HFFc6 (cell line): ENCODE data around the gene PTPRD. TPM values are rescaled to one million over a fixed set of nuclear protein-coding genes. Genes with fewer than 3 reads are reported as not detected.

Experiments
- DNase-seq: peaks from one replicate; pipeline ENCODE4 v3.0.0-alpha.2; 2018
- H3K27ac Mint-ChIP-seq: 2 replicates; pipeline ENCODE4 v1.8.0; 2020; ENCODE audit warnings: mild to moderate bottlenecking, mixed read lengths
- H3K27me3 Mint-ChIP-seq: 2 replicates; pipeline ENCODE4 v1.8.0; 2021; ENCODE audit warnings: mild to moderate bottlenecking, moderate library complexity, mixed read lengths; ENCODE audit not compliant: insufficient read depth
- H3K36me3 Mint-ChIP-seq: 2 replicates; pipeline ENCODE4 v1.8.0; 2021; ENCODE audit warnings: low read depth, mixed read lengths
- H3K4me1 Mint-ChIP-seq: 2 replicates; pipeline ENCODE4 v1.8.0; 2020; ENCODE audit warnings: low read depth, mixed read lengths
- H3K4me3 Mint-ChIP-seq: 2 replicates; pipeline ENCODE4 v1.8.0; 2020; ENCODE audit warnings: mild to moderate bottlenecking, moderate library complexity, mixed read lengths
- H3K9me3 Mint-ChIP-seq: 2 replicates; pipeline ENCODE4 v1.8.0; 2020; ENCODE audit warnings: mild to moderate bottlenecking, mixed read lengths
- total RNA-seq, 6 experiments: library from RNA; stranded (reverse); fragmentation: NEBNext Ultra II Directional; extraction: Animal tissue kit (Norgen Biotek cat#: 25700); gene quantifications; 2 replicates in 1 of 6; 3 replicates in 5 of 6; pipeline ENCODE4 v1.2.3, GENCODE V29; 2021
- TF ChIP-seq, protein P1 (sequence below): fragments of 200-600 bp; sonication (generic); IDR thresholded peaks from 2 replicates; pipeline ENCODE4 v1.5.0; 2021; ENCODE audit warnings: antibody characterized with exemption, mild to moderate bottlenecking

Gene PTPRD
- total RNA-seq, 6 experiments from 2014 or later = not detected

DNA sequence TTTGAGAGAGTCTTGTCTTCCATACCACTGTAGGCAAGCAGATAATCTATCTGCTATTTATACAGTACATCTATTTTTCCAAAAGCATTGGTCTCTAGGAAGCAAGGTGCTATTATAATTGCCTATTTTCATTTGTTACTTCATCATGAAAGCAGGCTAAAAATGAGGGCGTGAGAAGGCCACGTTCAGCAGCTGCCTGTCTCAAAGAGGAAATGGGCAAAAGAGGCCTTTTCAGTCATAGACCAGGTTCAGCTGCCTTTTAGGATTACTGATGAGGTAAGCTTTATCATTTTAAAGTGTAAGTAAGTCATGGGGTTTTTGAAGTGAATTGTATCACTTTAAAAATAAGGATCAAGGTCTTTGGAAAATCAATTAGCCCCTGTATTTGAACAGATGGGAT lies 1722.1 kb downstream of the PTPRD start:
- no peaks in the 10 kb centered on the region for H3K4me1 Mint-ChIP-seq
- DNase-seq = no peak
- no peaks in the 10 kb centered on the region for H3K36me3 Mint-ChIP-seq
- TF ChIP-seq, protein P1, sequence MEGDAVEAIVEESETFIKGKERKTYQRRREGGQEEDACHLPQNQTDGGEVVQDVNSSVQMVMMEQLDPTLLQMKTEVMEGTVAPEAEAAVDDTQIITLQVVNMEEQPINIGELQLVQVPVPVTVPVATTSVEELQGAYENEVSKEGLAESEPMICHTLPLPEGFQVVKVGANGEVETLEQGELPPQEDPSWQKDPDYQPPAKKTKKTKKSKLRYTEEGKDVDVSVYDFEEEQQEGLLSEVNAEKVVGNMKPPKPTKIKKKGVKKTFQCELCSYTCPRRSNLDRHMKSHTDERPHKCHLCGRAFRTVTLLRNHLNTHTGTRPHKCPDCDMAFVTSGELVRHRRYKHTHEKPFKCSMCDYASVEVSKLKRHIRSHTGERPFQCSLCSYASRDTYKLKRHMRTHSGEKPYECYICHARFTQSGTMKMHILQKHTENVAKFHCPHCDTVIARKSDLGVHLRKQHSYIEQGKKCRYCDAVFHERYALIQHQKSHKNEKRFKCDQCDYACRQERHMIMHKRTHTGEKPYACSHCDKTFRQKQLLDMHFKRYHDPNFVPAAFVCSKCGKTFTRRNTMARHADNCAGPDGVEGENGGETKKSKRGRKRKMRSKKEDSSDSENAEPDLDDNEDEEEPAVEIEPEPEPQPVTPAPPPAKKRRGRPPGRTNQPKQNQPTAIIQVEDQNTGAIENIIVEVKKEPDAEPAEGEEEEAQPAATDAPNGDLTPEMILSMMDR = no peak
- H3K9me3 Mint-ChIP-seq = peaks cover 19% of the 10 kb centered on the region
- H3K27me3 Mint-ChIP-seq = no peaks in the 10 kb centered on the region
- no peak overlapping the region for H3K4me3 Mint-ChIP-seq
- H3K27ac Mint-ChIP-seq = no peak overlapping the region

DNA sequence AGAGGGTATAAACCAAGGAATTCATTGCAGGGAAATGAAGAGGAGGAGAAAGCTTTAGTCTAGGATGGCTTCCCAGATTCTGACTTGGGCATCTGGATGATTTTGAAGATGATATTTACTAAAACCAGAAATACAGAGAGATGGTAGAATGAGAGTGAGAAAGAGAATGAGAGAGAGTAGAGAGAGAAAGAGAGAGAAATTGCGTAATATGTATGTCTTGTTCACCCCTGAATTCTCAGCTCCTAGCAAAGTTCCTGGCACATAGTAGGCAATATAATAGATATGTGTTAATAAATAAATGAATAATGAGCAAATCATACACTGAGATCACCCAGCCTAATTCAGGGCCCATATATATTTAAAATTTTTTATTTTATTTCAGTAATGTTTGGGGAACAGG lies 1723.7 kb downstream of the PTPRD start:
- Mint-ChIP-seq H3K4me1 (no peaks in the 10 kb centered on the region), H3K27me3 (no peaks in the 10 kb centered on the region), H3K9me3 (peaks cover 32% of the 10 kb centered on the region), H3K4me3 (no peak overlapping the region), H3K36me3 (no peaks in the 10 kb centered on the region), H3K27ac (no peak overlapping the region)
- TF ChIP-seq, protein P1 = no peak
- no peak for DNase-seq

DNA sequence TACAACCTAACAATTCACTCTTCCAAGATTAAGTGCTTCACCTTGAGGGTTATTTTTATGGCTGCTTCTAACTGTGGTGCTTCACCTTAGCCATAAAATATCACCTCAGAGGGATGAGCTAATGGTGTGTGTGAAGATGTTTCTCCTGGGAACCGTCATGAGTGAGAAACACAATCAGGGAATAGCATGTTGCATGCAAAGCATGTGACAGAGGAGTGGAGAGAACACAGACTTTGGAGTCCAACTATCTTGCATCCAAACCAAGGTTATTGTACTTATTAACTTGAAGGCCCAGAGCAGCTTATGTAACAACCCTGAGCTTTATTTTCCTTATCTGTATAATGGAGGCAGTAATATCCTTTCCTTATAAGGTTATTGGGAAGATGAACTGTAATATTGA lies 1724.2 kb downstream of the PTPRD start:
- Mint-ChIP-seq H3K4me3 (no peak overlapping the region), H3K27ac (no peak overlapping the region), H3K36me3 (no peaks in the 10 kb centered on the region), H3K4me1 (no peaks in the 10 kb centered on the region), H3K27me3 (no peaks in the 10 kb centered on the region), H3K9me3 (peaks cover 34% of the 10 kb centered on the region)
- TF ChIP-seq, protein P1 = no peak
- no peak for DNase-seq

DNA sequence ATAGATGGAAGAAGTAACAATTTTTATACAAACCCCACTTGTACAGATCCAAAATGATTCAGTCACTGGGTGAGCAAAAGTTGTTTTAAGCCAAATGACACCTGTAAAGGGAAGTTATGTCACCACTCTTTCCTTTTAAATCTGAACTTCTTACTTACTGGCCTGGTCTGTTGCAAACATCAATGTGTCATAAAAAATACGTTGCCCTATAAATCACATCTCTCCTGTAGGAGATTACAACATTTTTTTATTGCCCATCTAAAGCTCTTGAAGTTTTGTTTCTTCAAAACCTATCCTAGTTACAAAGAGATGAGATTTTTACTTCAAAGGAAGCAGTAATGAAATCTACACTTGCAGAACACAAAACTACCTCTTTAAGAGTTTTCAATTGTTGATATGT lies 1725.4 kb downstream of the PTPRD start:
- Mint-ChIP-seq H3K4me3 (no peak overlapping the region), H3K9me3 (peaks cover 40% of the 10 kb centered on the region), H3K27me3 (no peaks in the 10 kb centered on the region), H3K27ac (no peak overlapping the region), H3K4me1 (no peaks in the 10 kb centered on the region), H3K36me3 (no peaks in the 10 kb centered on the region)
- no peak for DNase-seq
- TF ChIP-seq, protein P1 = no peak

DNA sequence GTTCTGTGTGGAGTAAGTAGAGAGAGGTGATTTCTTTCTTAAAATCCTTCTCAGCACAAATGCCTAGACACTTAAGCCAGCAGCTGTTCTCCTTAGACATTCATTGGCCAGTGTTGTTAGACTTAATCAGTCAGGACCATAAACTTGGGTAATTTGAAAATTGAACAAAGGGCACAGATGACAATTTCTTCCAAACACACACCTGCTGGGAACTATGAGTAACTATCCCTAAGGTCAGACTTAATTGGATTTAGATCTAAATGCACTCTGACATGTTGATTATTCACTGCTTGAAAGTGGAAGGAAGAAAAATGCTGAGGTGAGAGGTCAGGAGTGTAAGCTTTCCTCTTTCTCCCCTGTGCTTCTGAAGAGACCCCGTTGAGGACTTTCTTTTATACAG lies 1729.5 kb downstream of the PTPRD start:
- no peaks in the 10 kb centered on the region for H3K27me3 Mint-ChIP-seq
- H3K4me3 Mint-ChIP-seq = no peak overlapping the region
- H3K27ac Mint-ChIP-seq = no peak overlapping the region
- H3K36me3 Mint-ChIP-seq = no peaks in the 10 kb centered on the region
- H3K9me3 Mint-ChIP-seq = peaks cover 45% of the 10 kb centered on the region
- H3K4me1 Mint-ChIP-seq = no peaks in the 10 kb centered on the region
- DNase-seq = no peak
- TF ChIP-seq, protein P1 = no peak

DNA sequence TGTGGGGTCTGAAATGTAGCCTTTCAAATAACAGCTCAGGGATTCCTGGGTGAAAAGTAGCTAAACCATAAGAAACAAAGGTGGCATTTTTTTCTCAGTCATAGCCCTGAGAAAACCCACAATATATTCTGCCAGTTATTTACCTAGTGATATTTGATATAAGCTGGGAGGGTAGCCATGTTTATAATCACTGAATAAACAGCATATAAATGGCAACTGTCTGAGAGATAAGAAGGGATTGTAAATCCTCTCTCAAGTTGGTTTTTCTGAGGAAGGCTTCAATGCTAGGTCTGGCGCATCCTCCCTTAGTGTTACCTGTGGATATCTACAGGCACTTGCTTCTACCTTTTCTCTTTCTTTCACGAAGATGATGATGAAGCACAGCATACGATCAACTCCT lies 1732.7 kb downstream of the PTPRD start:
- Mint-ChIP-seq H3K27ac (no peak overlapping the region), H3K4me1 (no peaks in the 10 kb centered on the region), H3K4me3 (no peak overlapping the region), H3K27me3 (no peaks in the 10 kb centered on the region), H3K9me3 (peaks cover 42% of the 10 kb centered on the region), H3K36me3 (no peaks in the 10 kb centered on the region)
- DNase-seq = no peak
- TF ChIP-seq, protein P1 = no peak
